Measurements from ENCODE around the gene ELOVL5. TPM values are rescaled to one million over a fixed set of nuclear protein-coding genes. Genes with fewer than 3 reads are reported as not detected.

ELOVL5 gene
- total RNA-seq, 4 donors from 2014 or later, result 39.7 to 84.2 (median 57.4) TPM

GRCh38 chr6:53282741-53283140 lies 66.0 kb downstream of the ELOVL5 start:
- no peaks in the 10 kb centered on the region for H3K4me1 ChIP-seq

GRCh38 chr6:53282234-53282633 lies 66.5 kb downstream of the ELOVL5 start:
- WGBS, result 68% methylated on average over 2 of the region's 2 CpGs

More at GRCh38 chr6:53282741-53283140, 66.0 kb downstream of the ELOVL5 start:
- no peak overlapping the region for H3K4me3 ChIP-seq
- H3K27ac ChIP-seq, result no peak overlapping the region
- DNase-seq (ENCODE audit: low spot score in 2 of 2), result no peak
- TF ChIP-seq EP300 (IDR thresholded peaks at IDR 0.05), result no peak
- no peak for TF ChIP-seq POLR2A (IDR thresholded peaks at IDR 0.05)
- TF ChIP-seq POLR2AphosphoS5 (IDR thresholded peaks at IDR 0.05), result no peak
- TF ChIP-seq CTCF (IDR thresholded peaks at IDR 0.05), result no peak
- WGBS, result 41% methylated on average over 2 of the region's 2 CpGs
- H3K36me3 ChIP-seq, result peaks cover 3% of the 10 kb centered on the region
- H3K9me3 ChIP-seq, result no peaks in the 10 kb centered on the region
- no peaks in the 10 kb centered on the region for H3K27me3 ChIP-seq

GRCh38 chr6:53281518-53282215 lies 67.1 kb downstream of the ELOVL5 start:
- DNase-seq (ENCODE audit: low spot score in 2 of 2), result no peak
- WGBS, result 83% methylated on average over 3 of the region's 3 CpGs

More at GRCh38 chr6:53282234-53282633, 66.5 kb downstream of the ELOVL5 start:
- TF ChIP-seq CTCF (IDR thresholded peaks at IDR 0.05), result no peak
- no peak for TF ChIP-seq POLR2AphosphoS5 (IDR thresholded peaks at IDR 0.05)
- no peak for TF ChIP-seq POLR2A (IDR thresholded peaks at IDR 0.05)
- DNase-seq (ENCODE audit: low spot score in 2 of 2), result no peak
- Histone ChIP-seq H3K27ac (no peak overlapping the region), H3K4me3 (no peak overlapping the region), H3K4me1 (no peaks in the 10 kb centered on the region), H3K27me3 (no peaks in the 10 kb centered on the region), H3K36me3 (no peaks in the 10 kb centered on the region), H3K9me3 (no peaks in the 10 kb centered on the region)

GRCh38 chr6:53280207-53280606 lies 68.5 kb downstream of the ELOVL5 start:
- WGBS, result 83% methylated on average over 2 of the region's 2 CpGs
- Histone ChIP-seq H3K27ac (no peak overlapping the region), H3K4me1 (no peaks in the 10 kb centered on the region), H3K4me3 (no peak overlapping the region), H3K36me3 (peaks cover 8% of the 10 kb centered on the region), H3K9me3 (no peaks in the 10 kb centered on the region), H3K27me3 (no peaks in the 10 kb centered on the region)
- TF ChIP-seq EP300 (IDR thresholded peaks at IDR 0.05), result no peak
- no peak for TF ChIP-seq CTCF (IDR thresholded peaks at IDR 0.05)
- TF ChIP-seq POLR2AphosphoS5 (IDR thresholded peaks at IDR 0.05), result no peak
- no peak for TF ChIP-seq POLR2A (IDR thresholded peaks at IDR 0.05)
- no peak for DNase-seq (ENCODE audit: low spot score in 2 of 2)

More at GRCh38 chr6:53281518-53282215, 67.1 kb downstream of the ELOVL5 start:
- no peak for TF ChIP-seq CTCF (IDR thresholded peaks at IDR 0.05)
- no peak for TF ChIP-seq POLR2AphosphoS5 (IDR thresholded peaks at IDR 0.05)
- no peak for TF ChIP-seq EP300 (IDR thresholded peaks at IDR 0.05)
- no peak for TF ChIP-seq POLR2A (IDR thresholded peaks at IDR 0.05)
- Histone ChIP-seq H3K4me3 (no peak overlapping the region), H3K27me3 (no peaks in the 10 kb centered on the region), H3K9me3 (no peaks in the 10 kb centered on the region), H3K27ac (no peak overlapping the region), H3K36me3 (peaks cover 4% of the 10 kb centered on the region), H3K4me1 (no peaks in the 10 kb centered on the region)

GRCh38 chr6:53279293-53279692 lies 69.5 kb downstream of the ELOVL5 start:
- Histone ChIP-seq H3K27me3 (no peaks in the 10 kb centered on the region), H3K27ac (no peak overlapping the region), H3K4me3 (no peak overlapping the region), H3K9me3 (no peaks in the 10 kb centered on the region), H3K4me1 (no peaks in the 10 kb centered on the region), H3K36me3 (peaks cover 17% of the 10 kb centered on the region)
- no peak for DNase-seq (ENCODE audit: low spot score in 2 of 2)
- 92% methylated on average over 3 of the region's 3 CpGs for WGBS
- TF ChIP-seq POLR2AphosphoS5 (IDR thresholded peaks at IDR 0.05) (no peak), EP300 (IDR thresholded peaks at IDR 0.05) (no peak), CTCF (IDR thresholded peaks at IDR 0.05) (no peak), POLR2A (IDR thresholded peaks at IDR 0.05) (no peak)
